Measurements from ENCODE around the gene DSE.

- TF ChIP-seq CTCF (conservative IDR thresholded peaks at IDR 0.05) (no peak), ZFX (IDR thresholded peaks at IDR 0.05) (no peak)
Observed at GRCh38 chr6:116409756-116410155, 39.0 kb downstream of the DSE start.

Data from C4-2B (cell line).